Fibroblast of mammary gland (primary cell): ENCODE data around the gene MST1.
A peak's percentile ranks its signal among the peaks of the same experiment; 100 is the strongest.
"Not testable (repeated sequence)": the region's sequence is repeated elsewhere in the genome, so short reads cannot be mapped to it uniquely, and the experiment has no call there.

Experiments used
- DNase-seq: peaks from one replicate; pipeline ENCODE4 v3.0.0-alpha.2; 2010; ENCODE audit warnings: low read depth
- H3K4me3 ChIP-seq: 2 replicates; pipeline ENCODE4 v1.5.1; 2011; ENCODE audit warnings: low read depth, mild to moderate bottlenecking, low read length, moderate library complexity; ENCODE audit not compliant: control insufficient read depth
- TF ChIP-seq, protein P1 (sequence below): conservative IDR thresholded peaks from 2 replicates; pipeline ENCODE4 v1.5.1; 2011; ENCODE audit warnings: low read depth, low read length, inconsistent platforms; ENCODE audit not compliant: control insufficient read depth, insufficient read depth

The MST1 gene

DNA sequence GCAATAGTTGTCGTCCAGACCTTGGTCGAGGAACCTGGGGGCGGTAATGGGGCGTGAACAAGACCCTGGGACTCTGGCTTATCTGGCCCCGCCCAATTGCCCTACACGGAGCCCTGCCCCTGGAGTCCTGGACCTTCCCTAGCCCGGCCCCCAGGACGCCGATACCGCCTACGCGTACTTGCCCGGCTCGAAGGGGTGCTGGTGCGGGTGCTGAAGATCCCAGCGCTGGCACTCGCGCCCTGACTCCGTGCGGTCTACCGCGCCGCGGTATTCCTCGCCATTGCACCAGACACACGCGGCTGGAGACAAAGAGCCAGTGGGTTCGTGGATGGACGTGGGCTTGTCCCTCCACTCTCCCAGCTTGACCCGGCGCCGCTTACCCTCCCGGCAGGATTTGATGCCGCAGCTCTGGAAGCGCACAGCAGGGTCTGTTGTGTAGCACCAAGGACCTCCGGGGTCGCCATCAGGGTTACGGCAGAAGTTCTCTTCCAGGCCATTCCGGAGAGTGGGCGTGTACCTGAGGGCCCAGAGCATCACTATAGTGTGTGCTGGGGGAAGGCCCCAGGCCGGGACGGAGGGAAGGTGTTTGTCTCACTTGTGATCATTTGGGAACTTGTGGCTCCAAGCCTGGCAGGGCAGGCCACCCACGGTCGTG lies 2.4 kb downstream of the MST1 start:
- H3K4me3 ChIP-seq, result peak overlapping the region; percentile 25
- DNase-seq, result peak; percentile 46

DNA sequence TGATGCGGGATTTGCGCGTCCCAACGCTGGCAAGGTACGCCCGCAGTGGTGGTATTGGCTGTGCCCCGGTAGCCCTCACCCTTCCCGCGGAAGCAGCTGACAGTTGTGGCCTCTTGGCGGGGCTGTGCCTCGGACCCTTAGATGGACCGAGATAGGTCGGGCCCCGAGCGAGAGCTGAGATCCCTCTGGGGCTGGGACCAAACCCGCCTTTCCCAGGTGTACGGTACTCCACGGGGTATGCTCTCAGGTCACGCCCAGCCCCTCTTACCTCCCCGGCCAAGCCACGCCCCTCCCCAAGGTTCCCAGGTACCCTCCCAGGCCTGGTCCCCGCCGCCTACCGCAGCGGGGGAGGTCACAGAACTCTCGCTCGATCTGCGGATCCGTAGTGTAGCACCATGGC lies 2.9 kb downstream of the MST1 start:
- not testable (repeated sequence) for DNase-seq
- peak overlapping the region; percentile 25 for H3K4me3 ChIP-seq

DNA sequence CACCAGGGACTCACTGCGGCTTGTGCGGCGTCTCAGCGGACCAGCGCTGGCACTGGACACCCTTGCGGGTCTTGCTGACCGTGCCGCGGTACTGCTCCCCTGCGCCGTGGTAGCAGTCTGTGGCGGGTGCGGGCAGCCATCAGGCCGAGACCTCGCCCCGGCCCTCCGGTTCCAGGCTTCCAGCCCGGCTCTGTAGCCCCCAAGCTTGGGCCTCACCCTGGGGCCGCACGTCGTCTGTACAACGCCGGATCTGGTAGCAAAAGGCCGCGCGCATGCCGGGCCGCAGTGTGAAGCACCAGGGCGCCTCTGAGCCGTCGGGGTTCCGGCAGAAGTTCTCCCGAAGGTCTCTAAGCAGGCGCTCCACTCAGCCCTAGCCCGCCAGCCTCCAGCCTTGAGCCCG lies 3.4 kb downstream of the MST1 start:
- DNase-seq, result not testable (repeated sequence)

DNA sequence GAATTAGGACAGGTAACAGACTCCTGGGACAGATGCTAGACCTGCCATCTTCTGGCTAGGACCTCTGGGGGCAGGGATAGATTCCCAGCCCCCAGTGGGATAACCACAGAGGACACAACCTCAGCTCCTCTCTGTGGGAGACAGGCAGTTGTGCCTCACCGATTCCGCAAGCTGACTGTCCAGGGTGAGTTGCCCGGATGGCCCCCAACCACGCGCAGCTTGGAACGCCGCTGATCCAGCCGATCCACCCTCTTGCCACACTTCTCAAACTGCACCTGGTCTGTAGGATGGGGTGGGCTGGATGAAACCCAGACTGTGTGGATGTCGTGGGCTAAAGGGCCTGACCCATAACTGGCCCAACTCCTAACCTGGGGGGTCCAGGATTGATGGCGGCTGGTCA lies 4.2 kb downstream of the MST1 start:
- not testable (repeated sequence) for DNase-seq, H3K4me3 ChIP-seq

More for the DNA sequence above, 3.4 kb downstream of the MST1 start:
- not testable (repeated sequence) for H3K4me3 ChIP-seq

DNA sequence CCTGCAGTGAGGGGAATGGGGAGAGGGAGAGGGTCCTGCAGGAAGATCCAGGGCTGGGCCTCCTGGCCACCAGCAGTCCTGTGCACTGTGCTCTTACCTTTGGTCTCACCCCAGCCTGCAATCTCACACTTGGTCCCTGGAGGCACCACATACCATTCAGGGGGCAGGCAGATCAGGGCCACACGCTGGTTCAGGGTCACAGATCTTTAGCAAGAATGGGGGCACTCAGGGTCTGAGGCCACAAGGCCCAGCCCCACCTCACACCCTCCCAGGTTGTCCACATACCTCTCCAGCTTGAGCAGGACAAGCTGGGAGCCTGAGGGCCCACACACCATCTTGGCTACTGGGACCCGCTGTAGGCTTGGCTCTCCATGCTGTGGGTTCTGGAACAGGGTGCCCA lies 4.8 kb downstream of the MST1 start:
- H3K4me3 ChIP-seq, DNase-seq: not testable (repeated sequence)

DNA sequence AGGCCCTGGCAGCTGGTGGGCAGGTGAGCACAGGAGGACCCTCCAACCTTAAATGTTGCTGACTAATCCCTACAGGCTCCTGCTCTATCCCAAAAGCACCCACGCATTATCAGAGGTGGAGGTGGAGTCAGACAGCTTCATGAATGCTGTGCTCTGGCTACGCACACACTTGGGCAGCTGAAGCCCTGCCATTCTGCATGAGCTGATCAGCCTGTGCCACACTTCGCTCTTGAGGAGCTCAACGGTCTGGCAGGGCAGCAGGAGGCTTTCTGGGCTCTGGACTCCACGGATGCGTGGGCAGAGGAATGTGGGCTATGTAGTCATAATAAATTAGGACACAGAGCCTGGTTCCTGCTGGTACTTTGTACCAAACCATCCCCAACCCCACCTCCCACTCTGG lies 6.1 kb downstream of the MST1 start:
- TF ChIP-seq, protein P1, sequence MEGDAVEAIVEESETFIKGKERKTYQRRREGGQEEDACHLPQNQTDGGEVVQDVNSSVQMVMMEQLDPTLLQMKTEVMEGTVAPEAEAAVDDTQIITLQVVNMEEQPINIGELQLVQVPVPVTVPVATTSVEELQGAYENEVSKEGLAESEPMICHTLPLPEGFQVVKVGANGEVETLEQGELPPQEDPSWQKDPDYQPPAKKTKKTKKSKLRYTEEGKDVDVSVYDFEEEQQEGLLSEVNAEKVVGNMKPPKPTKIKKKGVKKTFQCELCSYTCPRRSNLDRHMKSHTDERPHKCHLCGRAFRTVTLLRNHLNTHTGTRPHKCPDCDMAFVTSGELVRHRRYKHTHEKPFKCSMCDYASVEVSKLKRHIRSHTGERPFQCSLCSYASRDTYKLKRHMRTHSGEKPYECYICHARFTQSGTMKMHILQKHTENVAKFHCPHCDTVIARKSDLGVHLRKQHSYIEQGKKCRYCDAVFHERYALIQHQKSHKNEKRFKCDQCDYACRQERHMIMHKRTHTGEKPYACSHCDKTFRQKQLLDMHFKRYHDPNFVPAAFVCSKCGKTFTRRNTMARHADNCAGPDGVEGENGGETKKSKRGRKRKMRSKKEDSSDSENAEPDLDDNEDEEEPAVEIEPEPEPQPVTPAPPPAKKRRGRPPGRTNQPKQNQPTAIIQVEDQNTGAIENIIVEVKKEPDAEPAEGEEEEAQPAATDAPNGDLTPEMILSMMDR, result no peak
- H3K4me3 ChIP-seq, result no peak overlapping the region
- DNase-seq, result no peak

DNA sequence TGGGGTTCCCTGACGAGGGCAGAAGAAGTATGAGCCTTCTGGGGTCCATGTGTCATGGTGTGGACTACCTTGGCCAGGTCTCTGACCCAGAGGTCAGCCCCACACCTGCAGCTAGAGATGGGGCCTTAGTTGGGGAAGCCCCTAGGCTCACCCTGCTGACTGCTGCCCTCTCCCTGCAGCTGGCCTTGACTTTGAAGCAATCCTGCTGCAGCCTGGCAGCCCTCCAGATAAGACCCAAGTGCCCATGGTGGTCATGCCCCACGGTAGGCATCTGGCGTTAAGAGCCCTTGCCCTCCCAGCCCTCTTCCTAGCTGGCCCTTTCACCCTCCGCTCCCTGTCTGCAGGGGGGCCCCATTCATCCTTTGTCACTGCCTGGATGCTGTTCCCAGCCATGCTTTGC lies 7.7 kb downstream of the MST1 start:
- no peak for DNase-seq
- TF ChIP-seq, protein P1, result no peak
- H3K4me3 ChIP-seq, result no peak overlapping the region

DNA sequence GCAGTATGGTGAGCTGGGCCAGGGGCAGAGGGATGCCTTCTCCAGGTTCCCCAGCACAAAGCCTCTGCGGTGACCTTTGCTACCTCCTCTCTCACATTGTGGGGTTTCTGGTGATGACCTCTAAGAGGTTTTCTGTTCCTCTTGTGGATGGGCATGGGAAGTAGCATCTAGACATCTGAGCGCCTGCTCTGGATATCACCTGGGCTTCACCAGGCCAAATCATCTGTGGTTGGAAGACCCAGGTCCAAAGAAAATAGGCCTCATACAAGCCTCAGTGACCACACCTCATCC lies 8.1 kb downstream of the MST1 start:
- TF ChIP-seq, protein P1, result no peak
- H3K4me3 ChIP-seq, result no peak overlapping the region
- no peak for DNase-seq

DNA sequence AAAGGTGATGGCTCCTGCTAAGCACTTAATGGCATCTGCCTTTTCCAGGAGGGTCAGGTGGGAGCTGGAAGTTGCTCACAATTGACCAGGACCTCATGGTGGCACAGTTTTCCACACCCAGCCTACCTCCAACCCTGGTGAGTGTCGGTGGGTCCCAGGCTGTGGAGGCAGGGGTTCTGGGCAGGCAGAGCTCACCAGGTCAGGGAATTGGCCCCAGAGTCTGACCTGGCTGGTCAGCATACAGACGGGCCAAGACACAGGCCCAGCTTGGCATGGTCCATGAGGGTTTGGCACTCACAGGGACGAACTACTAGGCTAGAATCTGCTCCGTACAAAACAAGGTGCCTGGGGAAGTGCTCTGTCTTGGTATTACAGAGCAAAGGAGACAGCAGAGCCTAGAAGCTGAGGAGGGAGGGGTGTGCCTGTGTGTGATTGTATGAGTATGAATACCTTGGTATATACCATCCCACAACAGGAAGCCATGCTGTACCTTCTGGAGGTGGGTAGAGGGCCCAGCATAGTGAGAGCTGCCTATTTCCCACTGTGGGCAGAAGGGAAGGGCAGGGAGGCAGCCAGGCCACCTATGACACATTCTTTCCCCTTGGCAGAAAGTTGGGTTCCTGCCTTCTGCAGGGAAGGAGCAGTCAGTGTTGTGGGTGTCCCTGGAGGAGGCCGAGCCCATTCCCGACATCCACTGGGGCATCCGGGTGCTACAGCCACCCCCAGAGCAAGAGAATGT lies 8.6 kb downstream of the MST1 start:
- TF ChIP-seq, protein P1, result no peak
- DNase-seq, result no peak
- H3K4me3 ChIP-seq, result no peak overlapping the region

DNA sequence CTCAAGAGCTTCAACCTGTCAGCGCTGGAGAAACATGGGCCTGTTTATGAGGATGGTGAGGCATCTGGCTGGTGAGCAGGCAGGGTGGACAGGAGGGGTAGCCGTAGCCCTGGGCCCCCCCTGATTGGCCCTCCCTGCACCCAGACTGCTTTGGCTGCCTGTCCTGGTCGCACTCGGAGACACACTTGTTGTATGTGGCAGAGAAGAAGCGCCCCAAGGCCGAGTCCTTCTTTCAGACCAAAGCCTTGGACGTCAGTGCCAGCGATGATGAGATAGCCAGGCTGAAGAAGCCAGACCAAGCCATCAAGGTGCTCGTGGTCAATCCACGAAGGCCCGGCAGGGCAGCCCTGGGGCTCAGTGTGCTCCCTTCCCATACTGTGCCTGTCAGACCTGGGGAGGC lies 13.4 kb downstream of the MST1 start:
- H3K4me3 ChIP-seq, result no peak overlapping the region

More for the DNA sequence above, 13.4 kb downstream of the MST1 start:
- DNase-seq, result no peak
- TF ChIP-seq, protein P1, result no peak
